Measurements from ENCODE around the gene PLD4. TPM values are rescaled to one million over a fixed set of nuclear protein-coding genes. Genes with fewer than 3 reads are reported as not detected.

Gene PLD4
- total RNA-seq, 4 donors from 2014 or later, result under 0.01 to 0.37 (median 0.16) TPM; not detected in 1

GRCh38 chr14:104937694-104938365 is 13.2 kb downstream of the PLD4 start:
- no peak for TF ChIP-seq CTCF (IDR thresholded peaks at IDR 0.05)
- no peak for ATAC-seq (ENCODE audit: low FRiP score)
- no peak for DNase-seq (ENCODE audit: low spot score)

GRCh38 chr14:104938436-104938835 is 13.8 kb downstream of the PLD4 start:
- ATAC-seq (ENCODE audit: low FRiP score), result no peak
- TF ChIP-seq CTCF (IDR thresholded peaks at IDR 0.05), result no peak
- no peak for DNase-seq (ENCODE audit: low spot score)

- TF ChIP-seq CTCF (IDR thresholded peaks at IDR 0.05), result no peak
- no peak for DNase-seq (ENCODE audit: low spot score)
- ATAC-seq (ENCODE audit: low FRiP score), result no peak
These were observed 14.3 kb downstream of the PLD4 start for GRCh38 chr14:104938960-104939359.

- ATAC-seq (ENCODE audit: low FRiP score), result no peak
- DNase-seq (ENCODE audit: low spot score), result no peak
- no peak for TF ChIP-seq CTCF (IDR thresholded peaks at IDR 0.05)
These were observed 15.2 kb downstream of the PLD4 start for GRCh38 chr14:104939666-104940410.

GRCh38 chr14:104940526-104941150 is 16.0 kb downstream of the PLD4 start:
- DNase-seq (ENCODE audit: low spot score) (no peak), ATAC-seq (ENCODE audit: low FRiP score) (no peak)
- TF ChIP-seq CTCF (IDR thresholded peaks at IDR 0.05), result no peak

GRCh38 chr14:104941508-104942365 is 17.1 kb downstream of the PLD4 start:
- ATAC-seq (ENCODE audit: low FRiP score), result no peak
- DNase-seq (ENCODE audit: low spot score), result no peak
- no peak for TF ChIP-seq CTCF (IDR thresholded peaks at IDR 0.05)

All from omental fat pad (tissue), 4 donors.